ENCODE data around the gene GAB2. TPM values are rescaled to one million over a fixed set of nuclear protein-coding genes. Genes with fewer than 3 reads are reported as not detected.
"Not testable (repeated sequence)": the region's sequence is repeated elsewhere in the genome, so short reads cannot be mapped to it uniquely, and the experiment has no call there.

The GAB2 gene
- total and polyA plus RNA-seq, 7 experiments from 2014 or later, result 0.17 to 42.6 (median 3.5) TPM

DNA sequence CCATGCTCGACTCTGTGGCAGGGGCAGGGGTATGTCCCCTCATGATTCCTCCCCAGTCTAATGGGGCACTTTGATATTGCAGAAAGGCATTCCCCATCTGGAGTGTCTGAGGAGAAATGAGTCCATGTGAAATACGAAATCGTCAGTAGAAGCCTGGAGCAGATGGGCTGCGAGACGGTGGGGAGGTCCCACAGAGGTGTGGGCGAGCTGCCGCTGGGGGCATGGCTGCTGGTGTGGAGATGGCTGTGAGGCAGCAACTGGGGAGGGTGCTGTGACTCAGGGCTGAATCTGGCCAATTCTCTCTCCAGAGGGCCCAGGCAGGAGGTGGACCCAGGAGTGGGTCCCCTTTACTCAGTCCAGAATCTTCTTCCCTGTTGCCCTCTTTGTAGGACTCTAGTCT lies 240.4 kb downstream of the GAB2 start:
- peaks cover 0 to 13% (median 0%) of the 10 kb centered on the region in 11 donors for H3K9me3 Mint-ChIP-seq
- H3K27me3 ChIP-seq (ENCODE audit: control insufficient read depth in 2 of 2, insufficient read depth in 2 of 2, low read length in 2 of 2), result no peaks in the 10 kb centered on the region
- no peaks in the 10 kb centered on the region for H3K27me3 Mint-ChIP-seq
- ChIA-PET POLR2A (no interaction called here), CTCF (no interaction called here)
- H3K4me1 Mint-ChIP-seq, result peaks cover 0 to 18% (median 6%) of the 10 kb centered on the region in 7 donors
- H3K4me1 ChIP-seq (ENCODE audit: control insufficient read depth in 2 of 2, insufficient read depth in 2 of 2, low read length in 2 of 2), result no peaks in the 10 kb centered on the region
- H3K27ac ChIP-seq (ENCODE audit: low read depth, low read length), result no peak overlapping the region
- DNase-seq (no peak), ATAC-seq (no peak)
- intact Hi-C loops (cut with micrococcal nuclease), result no loop called here
- H3K9me3 ChIP-seq (ENCODE audit: control insufficient read depth in 2 of 3, low read length in 3 of 3), result no peaks in the 10 kb centered on the region
- peak overlapping the region in 2 of 9 donors; percentile 25 to 46 for H3K27ac Mint-ChIP-seq
- H3K4me3 Mint-ChIP-seq, result no peak overlapping the region
- peaks cover 0 to 31% (median 0%) of the 10 kb centered on the region in 3 experiments for H3K36me3 ChIP-seq (ENCODE audit: control insufficient read depth in 2 of 3, insufficient read depth in 3 of 3, low read length in 3 of 3)
- no peak overlapping the region for H3K4me3 ChIP-seq (ENCODE audit: low read length)
- H3K36me3 Mint-ChIP-seq, result peaks cover 21 to 57% (median 51%) of the 10 kb centered on the region in 5 donors

DNA sequence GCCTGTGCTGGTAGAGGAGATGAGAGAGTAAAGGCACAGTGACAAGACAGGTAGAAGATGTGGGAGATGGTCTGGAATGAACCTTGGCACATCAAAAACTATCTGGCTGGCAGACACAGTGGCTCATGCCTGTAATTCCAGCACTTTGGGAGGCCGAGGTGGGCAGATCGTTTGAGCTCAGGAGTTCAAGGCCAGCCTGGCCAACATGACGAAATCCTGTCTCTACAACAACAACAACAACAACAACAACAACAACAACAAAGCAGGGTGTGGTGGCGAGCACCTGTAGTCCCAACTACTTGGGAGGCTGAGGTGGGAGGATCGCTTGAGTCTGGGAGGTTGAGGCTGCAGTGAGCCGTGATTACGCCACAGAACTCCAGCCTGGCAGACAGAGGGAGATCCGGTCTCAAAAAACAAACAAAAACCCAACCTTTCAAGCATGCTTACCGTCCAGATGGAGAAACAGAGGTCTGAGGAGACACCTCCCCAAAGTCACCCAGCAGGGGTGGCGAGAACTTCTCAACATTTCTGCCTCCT lies 240.9 kb downstream of the GAB2 start:
- no peak for DNase-seq
- Histone ChIP-seq H3K27me3 (ENCODE audit: control insufficient read depth in 2 of 2, insufficient read depth in 2 of 2, low read length in 2 of 2) (no peaks in the 10 kb centered on the region), H3K4me3 (ENCODE audit: low read length) (no peak overlapping the region), H3K4me1 (ENCODE audit: control insufficient read depth in 2 of 2, insufficient read depth in 2 of 2, low read length in 2 of 2) (no peaks in the 10 kb centered on the region), H3K36me3 (ENCODE audit: control insufficient read depth in 2 of 3, insufficient read depth in 3 of 3, low read length in 3 of 3) (peaks cover 0 to 34% (median 0%) of the 10 kb centered on the region in 3 experiments), H3K9me3 (ENCODE audit: control insufficient read depth in 2 of 3, low read length in 3 of 3) (no peaks in the 10 kb centered on the region), H3K27ac (ENCODE audit: low read depth, low read length) (no peak overlapping the region)
- ChIA-PET POLR2A (no interaction called here), CTCF (interaction anchor here (1.0 kb wide), 1 partner anchor 26 kb away, joined by 3 read pairs; no protein-coding TSS in a partner anchor)
- intact Hi-C loops (cut with micrococcal nuclease), result no loop called here
- Mint-ChIP-seq H3K27me3 (no peaks in the 10 kb centered on the region), H3K36me3 (peaks cover 21 to 56% (median 53%) of the 10 kb centered on the region in 5 donors), H3K4me1 (peaks cover 0 to 18% (median 6%) of the 10 kb centered on the region in 7 donors), H3K4me3 (no peak overlapping the region), H3K27ac (peak overlapping the region in 2 of 9 donors; percentile 4 to 71), H3K9me3 (peaks cover 0 to 13% (median 0%) of the 10 kb centered on the region in 11 donors)
- no peak for ATAC-seq

DNA sequence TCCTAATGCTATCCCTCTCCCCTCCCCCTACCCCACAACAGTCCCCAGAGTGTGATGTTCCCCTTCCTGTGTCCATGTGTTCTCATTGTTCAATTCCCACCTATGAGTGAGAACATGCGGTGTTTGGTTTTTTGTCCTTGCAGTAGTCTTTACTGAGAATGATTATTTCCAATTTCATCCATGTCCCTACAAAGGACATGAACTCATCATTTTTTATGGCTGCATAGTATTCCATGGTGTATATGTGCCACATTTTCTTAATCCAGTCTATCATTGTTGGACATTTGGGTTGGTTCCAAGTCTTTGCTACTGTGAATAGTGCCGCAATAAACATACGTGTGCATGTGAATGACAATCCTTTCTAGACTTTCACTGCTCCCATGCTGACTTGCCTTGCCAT lies 241.8 kb downstream of the GAB2 start:
- POLR2A ChIA-PET; H3K4me3 ChIP-seq (ENCODE audit: low read length); H3K27ac Mint-ChIP-seq; H3K4me1 ChIP-seq (ENCODE audit: control insufficient read depth in 2 of 2, insufficient read depth in 2 of 2, low read length in 2 of 2); ATAC-seq; H3K27ac ChIP-seq (ENCODE audit: low read depth, low read length); intact Hi-C loops (cut with micrococcal nuclease); H3K27me3 ChIP-seq (ENCODE audit: control insufficient read depth in 2 of 2, insufficient read depth in 2 of 2, low read length in 2 of 2); DNase-seq; H3K9me3 Mint-ChIP-seq; H3K27me3 Mint-ChIP-seq; H3K9me3 ChIP-seq (ENCODE audit: control insufficient read depth in 2 of 3, low read length in 3 of 3); H3K4me3 Mint-ChIP-seq: not testable (repeated sequence)
- CTCF ChIA-PET, result interaction anchor here (1.0 kb wide), 1 partner anchor 27 kb away, joined by 3 read pairs; no protein-coding TSS in a partner anchor
- H3K4me1 Mint-ChIP-seq, result peaks cover 0 to 14% (median 6%) of the 10 kb centered on the region in 7 donors
- H3K36me3 ChIP-seq (ENCODE audit: control insufficient read depth in 2 of 3, insufficient read depth in 3 of 3, low read length in 3 of 3), result peaks cover 0 to 34% (median 0%) of the 10 kb centered on the region in 3 experiments
- peaks cover 19 to 57% (median 51%) of the 10 kb centered on the region in 5 donors for H3K36me3 Mint-ChIP-seq

DNA sequence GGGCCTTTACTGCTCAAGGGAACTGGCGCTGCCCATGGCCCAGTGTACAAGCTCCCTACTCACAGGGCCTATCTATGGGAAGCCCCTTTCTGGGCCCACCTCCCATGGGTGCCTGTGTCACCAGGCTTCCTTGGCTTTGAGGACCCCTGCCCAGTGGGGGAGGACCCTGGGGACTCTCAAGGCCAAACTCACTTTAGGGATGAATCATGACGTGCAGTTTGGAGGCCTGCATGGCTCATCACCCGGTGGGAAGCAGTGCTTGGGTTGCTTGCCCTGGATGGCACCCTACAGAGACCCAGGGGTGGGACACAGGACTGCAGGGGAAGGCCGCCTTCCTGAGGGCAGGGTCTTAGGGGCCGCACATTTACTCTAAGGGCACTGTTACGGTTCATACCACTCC lies 245.7 kb downstream of the GAB2 start:
- Mint-ChIP-seq H3K4me1 (peaks cover 0 to 6% (median 2%) of the 10 kb centered on the region in 7 donors), H3K4me3 (no peak overlapping the region), H3K9me3 (peaks cover 0 to 5% (median 0%) of the 10 kb centered on the region in 11 donors), H3K27ac (no peak overlapping the region), H3K36me3 (peaks cover 17 to 40% (median 38%) of the 10 kb centered on the region in 5 donors), H3K27me3 (no peaks in the 10 kb centered on the region)
- intact Hi-C loops (cut with micrococcal nuclease), result no loop called here
- H3K27me3 ChIP-seq (ENCODE audit: control insufficient read depth in 2 of 2, insufficient read depth in 2 of 2, low read length in 2 of 2), result no peaks in the 10 kb centered on the region
- no peak overlapping the region for H3K4me3 ChIP-seq (ENCODE audit: low read length)
- H3K4me1 ChIP-seq (ENCODE audit: control insufficient read depth in 2 of 2, insufficient read depth in 2 of 2, low read length in 2 of 2), result no peaks in the 10 kb centered on the region
- no peak overlapping the region for H3K27ac ChIP-seq (ENCODE audit: low read depth, low read length)
- peaks cover 0 to 29% (median 0%) of the 10 kb centered on the region in 3 experiments for H3K36me3 ChIP-seq (ENCODE audit: control insufficient read depth in 2 of 3, insufficient read depth in 3 of 3, low read length in 3 of 3)
- ChIA-PET POLR2A (no interaction called here), CTCF (interaction anchor here (0.7 kb wide), 1 partner anchor 16 kb away, joined by 3 read pairs; no protein-coding TSS in a partner anchor)
- ATAC-seq (no peak), DNase-seq (no peak)
- no peaks in the 10 kb centered on the region for H3K9me3 ChIP-seq (ENCODE audit: control insufficient read depth in 2 of 3, low read length in 3 of 3)

DNA sequence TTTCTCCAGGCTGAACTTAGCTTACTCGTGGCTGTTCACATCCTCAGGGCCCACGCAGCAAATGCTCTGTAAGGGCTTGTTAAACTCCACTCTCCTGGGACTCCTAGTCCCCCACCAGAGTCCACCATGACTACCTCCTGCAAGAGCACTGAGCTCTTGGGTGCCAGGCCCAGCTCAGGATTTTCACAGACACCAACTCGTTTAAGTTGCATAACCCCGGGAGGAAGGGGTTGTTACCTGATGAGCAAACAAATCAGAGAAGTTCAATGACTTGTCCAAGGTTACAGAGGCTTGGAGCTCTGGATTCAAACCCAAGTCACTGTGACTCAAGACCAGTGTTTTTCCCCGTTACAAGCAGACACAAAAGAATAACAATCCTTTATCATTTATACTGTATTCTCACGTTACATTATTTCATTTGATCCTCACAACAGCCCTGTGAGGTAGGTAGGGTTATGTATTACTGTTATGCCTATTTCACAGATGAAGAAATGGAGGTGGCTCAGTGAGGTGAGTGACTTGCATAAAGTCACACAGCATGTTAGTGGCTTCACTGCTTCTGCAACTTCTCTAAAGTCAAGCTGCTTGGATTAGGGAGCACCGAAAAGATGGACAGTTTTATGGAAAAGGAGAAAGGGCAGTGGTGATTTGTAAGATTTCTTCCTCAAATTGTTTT lies 246.6 kb downstream of the GAB2 start:
- H3K4me1 Mint-ChIP-seq, result peaks cover 0 to 6% (median 0%) of the 10 kb centered on the region in 7 donors
- Histone ChIP-seq H3K27ac (ENCODE audit: low read depth, low read length) (no peak overlapping the region), H3K27me3 (ENCODE audit: control insufficient read depth in 2 of 2, insufficient read depth in 2 of 2, low read length in 2 of 2) (no peaks in the 10 kb centered on the region), H3K9me3 (ENCODE audit: control insufficient read depth in 2 of 3, low read length in 3 of 3) (no peaks in the 10 kb centered on the region), H3K36me3 (ENCODE audit: control insufficient read depth in 2 of 3, insufficient read depth in 3 of 3, low read length in 3 of 3) (peaks cover 0 to 25% (median 0%) of the 10 kb centered on the region in 3 experiments), H3K4me1 (ENCODE audit: control insufficient read depth in 2 of 2, insufficient read depth in 2 of 2, low read length in 2 of 2) (no peaks in the 10 kb centered on the region), H3K4me3 (ENCODE audit: low read length) (no peak overlapping the region)
- intact Hi-C loops (cut with micrococcal nuclease), result no loop called here
- DNase-seq (no peak), ATAC-seq (no peak)
- no peaks in the 10 kb centered on the region for H3K27me3 Mint-ChIP-seq
- H3K9me3 Mint-ChIP-seq, result peaks cover 0 to under 1% (median 0%) of the 10 kb centered on the region in 11 donors
- ChIA-PET POLR2A (no interaction called here), CTCF (no interaction called here)
- peaks cover 13 to 31% (median 29%) of the 10 kb centered on the region in 5 donors for H3K36me3 Mint-ChIP-seq
- no peak overlapping the region for H3K4me3 Mint-ChIP-seq
- H3K27ac Mint-ChIP-seq, result peak overlapping the region in 3 of 9 donors; percentile 12 to 72 (median 55)

DNA sequence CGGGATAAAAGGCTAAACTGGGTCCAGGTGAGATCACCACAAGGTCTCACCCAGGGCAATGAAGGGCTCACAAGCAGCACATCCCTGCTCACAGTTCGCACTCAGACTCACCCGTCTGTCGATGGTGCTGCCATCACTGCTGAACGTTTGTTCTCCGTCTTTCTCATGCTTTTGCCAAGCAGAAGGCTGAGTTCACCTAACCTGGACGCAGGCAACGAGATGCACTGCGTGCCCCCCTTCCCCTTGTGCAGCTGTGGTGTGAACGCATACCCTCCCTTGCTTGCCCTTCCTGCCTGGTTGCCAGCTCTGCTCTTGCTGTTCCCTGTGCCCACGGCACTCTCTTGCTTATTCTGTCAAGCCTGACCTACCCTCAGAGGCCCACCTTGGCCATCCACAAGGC lies 247.2 kb downstream of the GAB2 start:
- no peak overlapping the region for H3K4me3 ChIP-seq (ENCODE audit: low read length)
- peaks cover 0 to 24% (median 0%) of the 10 kb centered on the region in 3 experiments for H3K36me3 ChIP-seq (ENCODE audit: control insufficient read depth in 2 of 3, insufficient read depth in 3 of 3, low read length in 3 of 3)
- intact Hi-C loops (cut with micrococcal nuclease), result no loop called here
- CTCF ChIA-PET, result no interaction called here
- Mint-ChIP-seq H3K4me1 (peaks cover 0 to 6% (median 0%) of the 10 kb centered on the region in 7 donors), H3K27ac (peak overlapping the region in 3 of 9 donors; percentile 12 to 72 (median 55)), H3K4me3 (no peak overlapping the region), H3K9me3 (no peaks in the 10 kb centered on the region), H3K36me3 (peaks cover 13 to 31% (median 27%) of the 10 kb centered on the region in 5 donors), H3K27me3 (no peaks in the 10 kb centered on the region)
- H3K27me3 ChIP-seq (ENCODE audit: control insufficient read depth in 2 of 2, insufficient read depth in 2 of 2, low read length in 2 of 2), result no peaks in the 10 kb centered on the region
- POLR2A ChIA-PET, result no interaction called here
- H3K4me1 ChIP-seq (ENCODE audit: control insufficient read depth in 2 of 2, insufficient read depth in 2 of 2, low read length in 2 of 2), result no peaks in the 10 kb centered on the region
- ATAC-seq, result no peak
- DNase-seq, result no peak
- no peak overlapping the region for H3K27ac ChIP-seq (ENCODE audit: low read depth, low read length)
- no peaks in the 10 kb centered on the region for H3K9me3 ChIP-seq (ENCODE audit: control insufficient read depth in 2 of 3, low read length in 3 of 3)
